Islet precursor cell (in vitro differentiated cells): ENCODE measurements around the gene PHYKPL.
A peak's percentile ranks its signal among the peaks of the same experiment; 100 is the strongest.
"Not testable (repeated sequence)": the region's sequence is repeated elsewhere in the genome, so short reads cannot be mapped to it uniquely, and the experiment has no call there.

ENCODE experiments used
- DNase-seq: peaks from one replicate; pipeline ENCODE4 v3.0.0-alpha.2; 2018

The PHYKPL gene

GRCh38 chr5:178205749-178206047 lies 26.9 kb downstream of the PHYKPL start:
- no peak for DNase-seq

- peak; percentile 85 for DNase-seq
Measured at GRCh38 chr5:178204935-178205748, 27.5 kb downstream of the PHYKPL start.

GRCh38 chr5:178204182-178204934 lies 28.2 kb downstream of the PHYKPL start, which contains the start of gene HNRNPAB:
Gene HNRNPAB (plus strand): TSS chr5:178204533. CDS start chr5:178204838, 305 bp downstream.
- DNase-seq: peak; percentile 97

GRCh38 chr5:178203670-178204181 lies 28.9 kb downstream of the PHYKPL start:
- no peak for DNase-seq

GRCh38 chr5:178202541-178202940 lies 30.1 kb downstream of the PHYKPL start:
- DNase-seq: peak; percentile 25

- DNase-seq: peak; percentile 43
Measured at GRCh38 chr5:178201927-178202235, 30.7 kb downstream of the PHYKPL start.

- DNase-seq: peak; percentile 36
Measured at GRCh38 chr5:178201221-178201926, 31.2 kb downstream of the PHYKPL start.

GRCh38 chr5:178199581-178200434 lies 32.8 kb downstream of the PHYKPL start:
- peak; percentile 40 for DNase-seq

- no peak for DNase-seq
Measured at GRCh38 chr5:178198706-178199105, 33.9 kb downstream of the PHYKPL start.

GRCh38 chr5:178198151-178198550 lies 34.5 kb downstream of the PHYKPL start:
- not testable (repeated sequence) for DNase-seq

- DNase-seq: peak; percentile 59
Measured at GRCh38 chr5:178196986-178197385, 35.6 kb downstream of the PHYKPL start.

- DNase-seq: no peak
Measured at GRCh38 chr5:178196281-178196812, 36.3 kb downstream of the PHYKPL start.

- no peak for DNase-seq
Measured at GRCh38 chr5:178194026-178194425, 38.6 kb downstream of the PHYKPL start.

GRCh38 chr5:178193251-178193809 lies 39.3 kb downstream of the PHYKPL start:
- no peak for DNase-seq

- DNase-seq: no peak
Measured at GRCh38 chr5:178192787-178193186, 39.8 kb downstream of the PHYKPL start.

- DNase-seq: no peak
Measured at GRCh38 chr5:178192244-178192643, 40.4 kb downstream of the PHYKPL start.

- no peak for DNase-seq
Measured at GRCh38 chr5:178191661-178192060, 40.9 kb downstream of the PHYKPL start.

GRCh38 chr5:178189433-178189832 lies 43.2 kb downstream of the PHYKPL start:
- no peak for DNase-seq

GRCh38 chr5:178187014-178187413 lies 45.6 kb downstream of the PHYKPL start, which contains the start of gene GMCL2:
Gene GMCL2 (minus strand): TSS chr5:178187371. CDS start chr5:178187299, 72 bp downstream.
- no peak for DNase-seq

- DNase-seq: no peak
Measured at GRCh38 chr5:178186427-178186826, 46.2 kb downstream of the PHYKPL start.

GRCh38 chr5:178182158-178182876 lies 50.3 kb downstream of the PHYKPL start:
- no peak for DNase-seq
